Muscle of leg (tissue), 11 donors: ENCODE measurements around the gene PCNT. TPM values are rescaled to one million over a fixed set of nuclear protein-coding genes. Genes with fewer than 3 reads are reported as not detected.

ENCODE experiments used
- DNase-seq: peaks from one replicate; pipeline ENCODE4 v3.0.0; 2013
- H3K27ac ChIP-seq: one replicate; pipeline ENCODE4 v1.5.1; 2013; ENCODE audit warnings: mild to moderate bottlenecking, low read length, control low read depth
- H3K27me3 ChIP-seq: one replicate; pipeline ENCODE4 v1.6.1; 2013; ENCODE audit warnings: low read length; ENCODE audit not compliant: control insufficient read depth, insufficient read depth
- H3K36me3 ChIP-seq: one replicate; pipeline ENCODE4 v1.6.1; 2013; ENCODE audit warnings: low read length; ENCODE audit not compliant: control insufficient read depth, insufficient read depth
- H3K4me1 ChIP-seq: one replicate; pipeline ENCODE4 v1.6.1; 2013; ENCODE audit warnings: low read length; ENCODE audit not compliant: control insufficient read depth, insufficient read depth
- H3K4me3 ChIP-seq: one replicate; pipeline ENCODE4 v1.5.1; 2013; ENCODE audit warnings: low read length, control low read depth
- H3K9me3 ChIP-seq: replicated peaks from 2 replicates; pipeline ENCODE4 v1.6.1; 2013; ENCODE audit warnings: low read depth, low read length; ENCODE audit not compliant: control insufficient read depth
- WGBS: methylation state at CpG from one replicate; pipeline ENCODE4 v1.1.5; 2013; ENCODE audit warnings: missing lambda C conversion rate; ENCODE audit not compliant: insufficient coverage; 5-methylcytosine and 5-hydroxymethylcytosine counted together
- polyA plus RNA-seq, 8 donors: library from polyadenylated mRNA; unstranded; fragments of 120-200 nt; gene quantifications; one replicate each; pipeline versions ENCODE4 v1.2.1 to v1.2.3, GENCODE V29; 2013; ENCODE audit warnings: inconsistent platforms in 1 of 8, low replicate concordance in 1 of 8; ENCODE audit not compliant: insufficient read length in 8 of 8, insufficient read depth in 1 of 8
- total RNA-seq: library from RNA; stranded (reverse); fragments of 120-200 nt; gene quantifications from one replicate; pipeline ENCODE4 v1.2.4, GENCODE V29; 2013

The PCNT gene
- total and polyA plus RNA-seq, 9 donors, result 28.3 to 57.7 (median 47.3) TPM

DNA sequence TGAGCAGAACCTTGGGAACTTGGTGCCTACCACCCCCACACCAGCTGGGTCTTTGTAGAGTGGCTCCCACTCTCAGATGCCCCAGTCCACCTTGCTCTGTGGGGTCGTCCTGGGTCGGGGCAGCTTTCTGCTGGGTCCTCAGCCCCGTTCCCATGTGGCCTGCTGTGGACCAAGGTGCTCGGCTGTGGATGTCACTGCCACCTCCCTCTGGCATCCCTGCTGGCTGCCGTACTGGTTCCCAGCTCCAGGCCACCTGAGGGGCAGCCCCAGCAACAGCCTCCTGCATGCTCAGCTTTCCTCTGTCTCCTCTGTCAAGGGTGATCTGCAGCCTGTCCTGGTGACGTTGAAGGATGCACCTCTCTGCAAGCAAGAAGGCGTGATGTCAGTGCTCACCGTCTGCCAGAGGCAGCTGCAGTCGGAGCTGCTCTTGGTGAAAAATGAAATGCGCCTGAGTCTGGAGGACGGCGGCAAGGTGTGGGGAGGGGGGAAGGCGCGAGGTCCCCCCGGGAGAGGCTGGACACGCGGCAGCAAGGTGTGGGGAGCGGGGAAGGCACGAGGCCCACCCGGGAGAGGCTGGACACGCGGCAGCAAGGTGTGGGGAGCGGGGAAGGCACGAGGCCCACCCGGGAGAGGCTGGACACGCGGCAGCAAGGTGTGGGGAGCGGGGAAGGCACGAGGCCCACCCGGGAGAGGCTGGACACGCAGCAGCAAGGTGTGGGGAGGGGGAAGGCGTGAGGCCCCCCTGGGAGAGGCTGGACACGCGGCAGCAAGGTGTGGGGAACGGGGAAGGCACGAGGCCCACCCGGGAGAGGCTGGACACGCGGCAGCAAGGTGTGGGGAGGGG lies 88.8 kb downstream of the PCNT start:
- Histone ChIP-seq H3K9me3 (no peaks in the 10 kb centered on the region), H3K4me1 (no peaks in the 10 kb centered on the region), H3K27me3 (no peaks in the 10 kb centered on the region), H3K4me3 (no peak overlapping the region), H3K27ac (no peak overlapping the region), H3K36me3 (peaks cover 46% of the 10 kb centered on the region)
- no peak for DNase-seq
- WGBS, result 84% methylated on average over 27 of the region's 39 CpGs

DNA sequence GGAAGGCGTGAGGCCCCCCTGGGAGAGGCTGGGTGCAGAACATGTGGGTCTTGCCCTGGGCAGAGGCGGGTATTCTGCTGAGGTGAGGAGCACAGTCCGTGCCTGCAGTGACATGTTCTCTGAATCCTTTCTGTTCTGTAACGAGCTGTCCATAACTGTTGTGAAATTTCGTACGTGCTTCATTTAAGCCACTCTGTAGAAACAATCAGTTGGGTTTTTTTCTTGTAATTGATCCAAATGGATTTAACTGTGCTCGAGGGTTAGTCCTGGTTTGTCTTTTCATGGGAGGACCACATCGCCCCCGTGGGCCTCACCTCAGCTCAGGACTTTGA lies 89.4 kb downstream of the PCNT start:
- DNase-seq, result no peak
- peaks cover 48% of the 10 kb centered on the region for H3K36me3 ChIP-seq
- 58% methylated on average over 4 of the region's 9 CpGs for WGBS
- H3K27ac ChIP-seq, result no peak overlapping the region
- no peaks in the 10 kb centered on the region for H3K4me1 ChIP-seq
- H3K4me3 ChIP-seq, result no peak overlapping the region
- no peaks in the 10 kb centered on the region for H3K9me3 ChIP-seq
- no peaks in the 10 kb centered on the region for H3K27me3 ChIP-seq

DNA sequence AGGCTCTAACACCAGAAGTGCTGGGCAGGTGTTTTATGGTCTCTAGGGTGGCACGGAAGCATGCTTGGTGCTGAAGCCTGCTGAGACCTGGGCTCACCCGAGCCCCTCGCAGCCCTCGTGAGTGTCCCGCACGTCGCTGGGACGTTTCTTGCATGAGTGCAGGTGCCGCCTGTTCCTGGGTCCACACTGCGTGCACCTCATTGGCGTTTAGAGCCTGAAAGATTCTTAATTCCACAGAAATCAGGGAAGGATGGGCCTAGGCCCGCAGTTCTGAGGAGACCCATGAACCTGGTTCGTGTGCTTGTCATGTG lies 91.0 kb downstream of the PCNT start:
- Histone ChIP-seq H3K36me3 (peaks cover 64% of the 10 kb centered on the region), H3K4me1 (no peaks in the 10 kb centered on the region), H3K4me3 (no peak overlapping the region), H3K27ac (no peak overlapping the region), H3K27me3 (no peaks in the 10 kb centered on the region), H3K9me3 (no peaks in the 10 kb centered on the region)
- WGBS, result 94% methylated on average over 13 of the region's 13 CpGs
- DNase-seq, result no peak

DNA sequence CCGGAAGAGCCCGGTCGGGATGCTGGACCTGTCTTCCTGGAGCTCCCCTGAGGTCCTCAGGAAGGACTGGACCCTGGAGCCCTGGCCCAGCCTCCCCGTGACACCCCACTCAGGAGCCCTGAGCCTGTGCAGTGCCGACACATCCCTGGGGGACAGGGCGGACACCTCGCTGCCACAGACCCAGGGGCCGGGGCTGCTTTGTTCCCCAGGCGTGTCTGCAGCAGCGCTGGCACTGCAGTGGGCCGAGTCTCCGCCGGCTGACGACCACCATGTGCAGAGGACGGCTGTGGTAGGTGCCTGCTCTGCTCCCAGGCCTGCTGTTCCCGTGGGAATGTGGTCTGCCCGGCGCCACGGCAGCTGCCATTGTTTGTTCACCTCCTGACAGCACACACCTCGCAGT lies 92.6 kb downstream of the PCNT start:
- H3K27me3 ChIP-seq, result no peaks in the 10 kb centered on the region
- DNase-seq, result no peak
- H3K9me3 ChIP-seq, result no peaks in the 10 kb centered on the region
- H3K4me3 ChIP-seq, result no peak overlapping the region
- no peak overlapping the region for H3K27ac ChIP-seq
- WGBS, result 94% methylated on average over 19 of the region's 20 CpGs
- H3K4me1 ChIP-seq, result no peaks in the 10 kb centered on the region
- H3K36me3 ChIP-seq, result peaks cover 70% of the 10 kb centered on the region

DNA sequence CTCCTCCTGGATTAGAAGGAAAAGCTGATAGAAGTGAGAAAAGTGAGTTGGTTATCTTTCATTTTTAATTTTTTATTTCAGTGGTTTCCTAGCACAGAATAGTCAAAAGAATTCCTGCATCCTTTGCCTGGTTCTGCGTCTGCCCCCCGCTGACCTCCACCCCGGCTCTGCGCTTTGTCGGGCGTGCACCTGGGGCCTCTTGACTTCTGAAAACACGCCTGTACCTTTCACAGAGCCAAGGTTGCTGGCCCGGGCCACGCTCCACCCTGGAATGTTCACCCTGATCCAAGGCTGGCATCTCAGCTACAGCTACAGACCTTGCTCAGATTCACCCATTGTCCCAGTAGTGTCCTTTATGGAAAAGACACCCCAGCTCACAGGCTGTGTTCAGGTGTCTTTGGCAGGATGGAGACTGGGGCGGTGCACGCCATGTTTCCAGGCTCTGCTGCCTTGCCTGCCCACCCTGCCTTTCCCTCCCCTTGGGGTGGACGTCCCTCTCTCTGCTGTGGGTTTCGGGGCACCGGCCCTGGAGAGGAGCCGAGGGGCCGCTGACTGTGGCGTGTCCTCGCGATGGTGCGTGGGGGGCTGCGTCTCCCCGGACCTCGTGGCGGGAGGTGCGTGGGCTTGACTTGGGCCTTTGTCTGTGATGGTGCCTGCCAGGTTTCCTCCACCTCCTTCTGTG lies 94.5 kb downstream of the PCNT start:
- Histone ChIP-seq H3K27me3 (no peaks in the 10 kb centered on the region), H3K36me3 (peaks cover 71% of the 10 kb centered on the region), H3K9me3 (no peaks in the 10 kb centered on the region), H3K4me1 (no peaks in the 10 kb centered on the region), H3K4me3 (no peak overlapping the region), H3K27ac (no peak overlapping the region)
- WGBS, result 96% methylated on average over 22 of the region's 25 CpGs
- no peak for DNase-seq

DNA sequence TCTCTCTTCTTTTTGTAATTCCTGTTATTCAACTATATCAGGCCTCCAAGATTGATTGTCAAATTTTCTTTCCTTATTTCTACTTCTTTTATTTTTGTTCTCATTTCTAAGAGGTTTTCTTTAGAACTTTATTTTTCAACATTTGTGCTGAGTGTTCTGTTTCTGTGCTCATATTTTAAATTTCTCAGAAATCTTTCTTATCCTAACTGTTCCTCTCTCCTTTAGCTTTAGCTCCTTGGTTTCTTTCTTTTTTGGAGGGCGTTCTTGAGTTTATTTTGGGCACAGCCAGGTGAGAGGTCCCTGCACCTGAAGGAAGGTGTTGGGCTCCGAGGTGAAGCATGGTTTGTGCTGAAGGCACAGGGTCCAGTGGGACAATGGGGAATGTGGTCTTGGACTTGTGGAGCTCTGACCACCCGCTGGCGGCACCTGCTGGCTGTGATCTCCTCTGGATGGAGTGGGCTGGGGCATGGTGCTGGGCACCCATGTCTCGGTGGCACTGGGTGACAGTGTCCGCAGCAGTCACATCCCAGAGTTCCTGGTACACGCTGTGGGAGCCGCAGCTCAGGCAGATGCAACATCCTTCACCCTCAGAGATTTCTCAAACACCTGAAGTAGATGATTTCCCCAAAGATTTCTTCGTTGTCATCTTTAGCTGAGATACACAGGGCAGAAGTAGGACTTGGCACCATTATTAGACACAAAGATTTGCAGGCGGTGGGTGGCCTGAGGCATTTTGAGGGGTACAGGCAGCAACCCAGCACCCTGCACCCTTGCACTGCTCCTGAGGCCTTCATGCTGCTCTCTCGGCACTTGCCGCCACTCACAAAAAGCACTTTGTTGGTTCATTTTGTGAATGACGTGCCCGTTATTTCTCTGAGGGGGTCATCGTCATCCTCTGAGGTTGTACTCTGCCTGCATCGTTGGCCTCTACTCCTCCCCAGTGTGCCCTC lies 96.6 kb downstream of the PCNT start:
- H3K4me1 ChIP-seq, result peaks cover 3% of the 10 kb centered on the region
- no peak overlapping the region for H3K27ac ChIP-seq
- H3K4me3 ChIP-seq, result no peak overlapping the region
- H3K9me3 ChIP-seq, result no peaks in the 10 kb centered on the region
- no peak for DNase-seq
- H3K36me3 ChIP-seq, result peaks cover 70% of the 10 kb centered on the region
- no peaks in the 10 kb centered on the region for H3K27me3 ChIP-seq
- WGBS, result 93% methylated on average over 14 of the region's 16 CpGs

DNA sequence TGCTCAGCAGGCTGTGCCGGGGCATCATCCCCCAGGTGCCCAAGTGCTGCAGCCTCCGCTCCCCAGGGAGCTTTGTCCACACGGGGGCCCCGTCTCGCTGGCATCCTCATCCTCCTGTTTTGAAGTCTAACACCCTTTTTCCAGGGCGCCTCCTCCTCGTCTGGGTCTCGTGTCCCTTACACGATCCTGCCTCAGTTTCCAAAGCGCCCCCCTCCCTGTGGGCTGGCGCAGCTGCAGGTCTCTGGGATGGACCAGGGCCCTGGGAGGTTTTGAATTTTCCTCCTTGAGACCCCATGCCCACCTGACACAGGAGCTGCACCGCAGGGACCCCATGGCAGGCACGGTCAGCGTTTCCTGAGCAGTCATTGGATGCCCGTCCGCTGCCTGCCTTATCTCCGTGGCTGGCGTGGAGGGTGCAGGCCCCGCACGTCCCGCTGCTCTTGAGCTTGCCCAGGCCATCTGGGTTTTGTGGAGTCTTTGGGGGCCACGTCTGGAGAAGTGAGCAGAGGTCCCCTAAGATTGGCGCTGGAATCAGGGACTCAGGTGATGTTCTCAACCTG lies 97.3 kb downstream of the PCNT start:
- 94% methylated on average over 22 of the region's 23 CpGs for WGBS
- Histone ChIP-seq H3K9me3 (no peaks in the 10 kb centered on the region), H3K4me1 (peaks cover 3% of the 10 kb centered on the region), H3K36me3 (peaks cover 69% of the 10 kb centered on the region), H3K4me3 (no peak overlapping the region), H3K27me3 (no peaks in the 10 kb centered on the region), H3K27ac (no peak overlapping the region)
- no peak for DNase-seq

DNA sequence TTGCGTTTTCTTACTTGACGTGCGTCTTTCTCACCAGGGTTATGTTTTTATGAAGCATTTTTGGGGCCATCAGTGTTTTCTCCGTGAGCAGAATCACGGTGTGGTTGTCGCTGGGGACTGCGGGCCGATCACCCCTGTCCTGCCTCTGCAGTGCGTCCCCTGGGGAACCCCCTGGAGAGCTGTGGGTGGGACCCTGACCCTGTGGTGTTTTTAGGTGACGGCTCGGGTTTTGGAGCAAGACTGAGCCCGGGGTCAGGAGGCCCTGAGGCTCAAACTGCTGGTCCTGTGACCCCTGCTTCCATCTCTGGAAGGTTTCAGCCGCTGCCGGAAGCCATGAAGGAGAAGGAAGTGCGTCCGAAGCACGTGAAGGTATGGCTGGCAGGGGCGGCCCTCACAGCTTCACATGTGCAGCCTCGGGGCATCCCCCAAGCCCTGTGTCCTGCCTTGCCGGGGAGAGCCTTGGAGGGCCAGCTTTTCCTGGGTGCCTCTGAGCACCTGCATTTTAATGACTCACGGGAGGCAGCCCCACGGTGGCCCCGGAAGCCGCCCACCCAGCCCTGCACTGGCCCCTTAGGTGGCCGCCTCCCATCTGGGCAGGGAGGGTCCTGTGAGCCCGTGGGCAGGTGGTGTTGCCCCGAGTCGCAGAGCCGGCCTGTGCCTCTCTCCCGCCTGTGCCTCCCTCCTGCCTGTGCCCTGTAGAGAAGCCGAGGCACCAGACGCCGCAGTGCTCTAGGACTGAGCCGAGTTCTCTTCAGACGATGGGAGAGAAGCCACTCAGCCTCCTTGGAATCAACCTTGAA lies 98.0 kb downstream of the PCNT start:
- Histone ChIP-seq H3K36me3 (peaks cover 69% of the 10 kb centered on the region), H3K9me3 (no peaks in the 10 kb centered on the region), H3K27ac (no peak overlapping the region), H3K4me3 (no peak overlapping the region), H3K27me3 (no peaks in the 10 kb centered on the region), H3K4me1 (peaks cover 3% of the 10 kb centered on the region)
- no peak for DNase-seq
- WGBS, result 92% methylated on average over 33 of the region's 35 CpGs

DNA sequence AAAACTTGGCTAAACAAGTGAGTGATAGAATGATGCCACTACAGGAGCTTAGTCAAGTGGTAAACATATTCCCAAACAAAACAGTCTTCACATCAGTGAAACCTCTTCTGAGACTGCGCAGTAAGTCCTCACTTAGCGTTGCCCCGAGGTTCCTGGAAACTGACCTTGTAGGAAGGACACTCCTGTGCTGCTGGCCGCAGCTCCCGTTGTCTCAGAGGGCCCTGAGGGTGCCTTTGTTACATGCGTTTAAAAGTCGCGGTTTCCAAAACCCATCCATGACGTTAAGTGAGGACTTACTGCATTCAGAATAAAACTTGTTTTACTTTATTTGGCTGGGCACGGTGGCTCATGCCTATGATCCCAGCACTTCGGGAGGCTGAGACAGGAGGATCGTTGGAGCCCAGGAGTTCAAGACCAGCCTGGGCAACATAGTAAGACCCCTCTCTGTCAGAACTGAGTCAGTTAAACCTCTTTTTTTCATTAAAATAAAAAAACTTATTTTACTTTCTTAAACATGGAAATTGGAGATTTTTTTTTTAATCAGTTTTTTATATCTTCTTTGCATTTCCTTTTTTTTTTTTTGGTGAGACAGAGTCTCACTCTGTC lies 98.8 kb downstream of the PCNT start:
- Histone ChIP-seq H3K9me3 (no peaks in the 10 kb centered on the region), H3K27ac (no peak overlapping the region), H3K4me1 (peaks cover 3% of the 10 kb centered on the region), H3K27me3 (no peaks in the 10 kb centered on the region), H3K36me3 (peaks cover 73% of the 10 kb centered on the region), H3K4me3 (no peak overlapping the region)
- DNase-seq, result no peak
- 95% methylated on average over 10 of the region's 12 CpGs for WGBS
